AG04450 (cell line): Measurements from ENCODE around the gene ECHDC3. TPM values are rescaled to one million over a fixed set of nuclear protein-coding genes. Genes with fewer than 3 reads are reported as not detected.

ENCODE experiments used
- CTCF ChIA-PET: fragments of 300-600, 350-600 bp; formaldehyde crosslinking; extraction: SDS; loops from one replicate; lab custom pipeline; 2022; ENCODE audit warnings: antibody characterized with exemption, inconsistent platforms; lab: Charles Lee
- POLR2A ChIA-PET: fragments of 350-600 bp; formaldehyde crosslinking; extraction: SDS; loops from one replicate; lab custom pipeline; 2021; ENCODE audit warnings: antibody characterized with exemption, inconsistent platforms; lab: Yijun Ruan, JAX
- DNase-seq: peaks from one replicate; pipeline ENCODE4 v3.0.0-alpha.2; 2011; ENCODE audit warnings: low read depth, low spot score
- H3K27ac ChIP-seq: one replicate; pipeline ENCODE4 v1.5.1; 2012; ENCODE audit warnings: low read depth, low read length, control low read depth
- H3K27me3 ChIP-seq: one replicate; pipeline ENCODE4 v1.6.0; 2012; ENCODE audit warnings: low read length; ENCODE audit not compliant: control insufficient read depth, insufficient read depth
- H3K4me3 ChIP-seq: 2 replicates; pipeline ENCODE4 v1.5.1; 2011; ENCODE audit warnings: mild to moderate bottlenecking, low read depth, low read length, control low read depth
- H3K9me3 ChIP-seq: 2 replicates; pipeline ENCODE4 v1.5.1; 2012; ENCODE audit warnings: low read length; ENCODE audit not compliant: control insufficient read depth, insufficient read depth
- polyA plus RNA-seq: library from polyadenylated mRNA; depleted of rRNA; stranded (reverse); fragments of >200 nt; gene quantifications from 2 replicates; pipeline ENCODE4 v1.2.3, GENCODE V29; 2011
- TF ChIP-seq, protein P1 (sequence below): IDR thresholded peaks from 2 replicates; pipeline ENCODE4 v1.5.1; 2011; ENCODE audit warnings: low read depth, low read length, control low read depth, inconsistent platforms

Gene ECHDC3
- polyA plus RNA-seq, 1 experiment = 1.3 TPM

DNA sequence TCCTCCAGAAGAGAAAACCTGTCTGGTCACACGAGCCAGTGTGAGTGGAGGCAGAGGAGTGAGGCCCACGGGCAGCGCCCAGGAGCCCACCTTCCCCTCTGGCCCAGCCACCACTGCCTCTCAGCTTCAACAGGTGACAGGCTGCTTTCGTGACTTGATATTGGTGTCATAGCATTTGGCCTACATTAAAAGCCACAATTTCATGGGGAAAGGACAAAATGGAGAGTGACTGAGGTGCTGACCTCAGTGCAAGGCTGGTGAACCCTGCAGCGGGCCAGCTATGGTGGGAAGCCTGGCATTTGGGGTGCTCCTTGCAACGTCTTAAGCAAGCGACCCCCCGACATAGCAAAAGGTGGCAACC is 21.3 kb downstream of the ECHDC3 start:
- Histone ChIP-seq H3K9me3 (peaks cover 4% of the 10 kb centered on the region; the same call in 1 of the 2 replicates), H3K4me3 (no peak overlapping the region), H3K27me3 (peaks cover 10% of the 10 kb centered on the region), H3K27ac (no peak overlapping the region)
- ChIA-PET POLR2A (no interaction called here), CTCF (no interaction called here)
- no peak for DNase-seq
- TF ChIP-seq, protein P1, sequence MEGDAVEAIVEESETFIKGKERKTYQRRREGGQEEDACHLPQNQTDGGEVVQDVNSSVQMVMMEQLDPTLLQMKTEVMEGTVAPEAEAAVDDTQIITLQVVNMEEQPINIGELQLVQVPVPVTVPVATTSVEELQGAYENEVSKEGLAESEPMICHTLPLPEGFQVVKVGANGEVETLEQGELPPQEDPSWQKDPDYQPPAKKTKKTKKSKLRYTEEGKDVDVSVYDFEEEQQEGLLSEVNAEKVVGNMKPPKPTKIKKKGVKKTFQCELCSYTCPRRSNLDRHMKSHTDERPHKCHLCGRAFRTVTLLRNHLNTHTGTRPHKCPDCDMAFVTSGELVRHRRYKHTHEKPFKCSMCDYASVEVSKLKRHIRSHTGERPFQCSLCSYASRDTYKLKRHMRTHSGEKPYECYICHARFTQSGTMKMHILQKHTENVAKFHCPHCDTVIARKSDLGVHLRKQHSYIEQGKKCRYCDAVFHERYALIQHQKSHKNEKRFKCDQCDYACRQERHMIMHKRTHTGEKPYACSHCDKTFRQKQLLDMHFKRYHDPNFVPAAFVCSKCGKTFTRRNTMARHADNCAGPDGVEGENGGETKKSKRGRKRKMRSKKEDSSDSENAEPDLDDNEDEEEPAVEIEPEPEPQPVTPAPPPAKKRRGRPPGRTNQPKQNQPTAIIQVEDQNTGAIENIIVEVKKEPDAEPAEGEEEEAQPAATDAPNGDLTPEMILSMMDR = no peak

DNA sequence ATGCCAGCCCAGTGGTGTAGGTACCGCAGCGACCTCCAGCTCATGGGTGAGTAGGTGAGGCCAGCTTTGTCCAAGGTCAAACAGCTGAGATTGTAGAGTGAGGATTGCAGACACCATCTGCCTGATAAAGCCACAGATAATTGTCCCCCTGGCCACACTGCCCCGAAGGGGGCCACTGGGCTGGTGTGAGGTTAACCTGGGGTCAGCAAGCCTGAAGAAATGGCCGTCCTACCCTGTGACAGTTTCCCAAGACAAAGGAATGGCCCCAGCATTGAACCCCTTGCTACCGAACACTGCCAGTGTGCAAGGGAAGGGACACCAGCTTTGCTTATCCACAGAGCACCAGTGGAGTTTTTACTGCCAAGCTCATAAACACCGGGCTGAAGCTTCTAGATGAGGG is 23.0 kb downstream of the ECHDC3 start:
- no peak for DNase-seq
- Histone ChIP-seq H3K27ac (no peak overlapping the region), H3K4me3 (no peak overlapping the region), H3K9me3 (peaks cover 4% of the 10 kb centered on the region; the same call in 1 of the 2 replicates), H3K27me3 (peaks cover 10% of the 10 kb centered on the region)
- TF ChIP-seq, protein P1 = no peak
- POLR2A ChIA-PET = no interaction called here
- CTCF ChIA-PET = no interaction called here

DNA sequence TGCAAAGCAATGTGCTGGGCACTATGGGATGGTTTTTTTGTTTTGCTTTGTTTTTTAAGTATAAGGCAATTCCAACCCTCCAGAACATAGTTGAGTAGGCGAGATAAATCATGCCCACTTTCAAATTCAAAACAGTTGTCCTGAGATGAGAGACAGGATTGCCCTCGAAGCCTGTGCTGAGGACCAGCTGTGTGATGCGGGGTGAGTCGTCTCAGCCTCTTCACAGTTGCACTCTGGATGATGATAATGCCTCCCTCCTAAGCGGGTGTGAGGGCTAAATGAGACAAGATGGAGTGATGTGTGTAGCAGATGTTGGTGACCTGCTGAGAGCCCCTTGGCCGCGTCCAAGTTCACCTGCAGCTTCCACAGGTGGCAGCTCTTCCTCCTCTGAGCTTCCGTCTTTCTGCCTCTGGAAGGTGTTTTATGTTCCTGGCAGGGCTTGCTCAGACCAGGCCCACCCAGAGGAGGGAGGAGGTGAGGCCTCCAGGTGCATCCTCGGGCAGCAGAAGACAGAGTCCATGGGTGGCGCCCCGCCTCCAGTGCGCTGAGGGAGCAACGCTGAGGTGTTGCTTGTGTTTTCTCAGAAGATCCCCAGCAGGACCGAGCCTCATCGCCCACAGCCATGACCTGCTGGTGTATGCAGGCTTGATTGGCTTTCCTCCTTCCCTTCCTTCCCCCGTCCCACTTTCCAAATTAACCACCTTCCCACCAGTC is 30.6 kb downstream of the ECHDC3 start:
- H3K9me3 ChIP-seq = no peaks in the 10 kb centered on the region
- no peak overlapping the region for H3K4me3 ChIP-seq
- TF ChIP-seq, protein P1 = no peak
- ChIA-PET POLR2A (no interaction called here), CTCF (interaction anchor here (1.7 to 2.9 kb wide), 2 partner anchors 10 to 14 kb away, joined by 9 to 10 read pairs; no protein-coding TSS in a partner anchor)
- H3K27me3 ChIP-seq = peaks cover 11% of the 10 kb centered on the region
- no peak overlapping the region for H3K27ac ChIP-seq
- DNase-seq = no peak

DNA sequence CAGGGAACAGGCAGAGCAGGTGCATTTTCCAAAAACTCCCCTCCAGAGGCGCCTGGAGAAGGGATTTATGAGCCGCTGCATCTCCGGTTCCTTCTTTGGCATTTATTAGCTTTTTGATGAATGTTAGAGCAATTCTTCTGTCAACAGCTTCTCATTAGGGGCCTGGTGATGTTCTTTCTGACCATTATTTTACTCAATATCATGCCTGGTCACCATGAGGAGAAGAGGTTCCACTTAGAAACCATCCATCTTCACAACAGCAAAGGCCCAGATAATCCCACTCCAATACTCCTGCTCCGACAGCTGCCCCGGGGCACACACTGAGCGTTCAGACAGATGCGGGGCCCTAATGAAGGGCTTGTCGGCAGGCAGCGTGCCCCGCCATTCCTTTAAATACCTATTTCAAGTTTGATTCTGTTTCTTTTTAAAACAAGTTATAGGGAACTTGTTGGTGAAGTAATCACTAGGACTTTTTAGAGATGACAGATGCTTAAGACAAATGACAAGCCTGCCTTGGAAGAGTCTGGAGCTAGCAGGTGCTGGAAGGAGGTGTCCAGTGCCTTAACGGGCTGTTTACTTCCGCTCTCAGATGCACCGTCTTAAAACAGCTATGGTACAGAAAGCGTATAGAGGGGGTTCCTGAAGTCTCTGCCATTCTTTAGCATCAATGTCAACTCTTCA is 31.7 kb downstream of the ECHDC3 start:
- CTCF ChIA-PET = interaction anchor here (0.9 to 2.9 kb wide), 2 partner anchors 9 to 16 kb away, joined by 3 to 10 read pairs; no protein-coding TSS in a partner anchor
- Histone ChIP-seq H3K4me3 (no peak overlapping the region), H3K27me3 (peaks cover 13% of the 10 kb centered on the region), H3K27ac (no peak overlapping the region), H3K9me3 (no peaks in the 10 kb centered on the region)
- TF ChIP-seq, protein P1 = no peak
- no peak for DNase-seq
- POLR2A ChIA-PET = no interaction called here

DNA sequence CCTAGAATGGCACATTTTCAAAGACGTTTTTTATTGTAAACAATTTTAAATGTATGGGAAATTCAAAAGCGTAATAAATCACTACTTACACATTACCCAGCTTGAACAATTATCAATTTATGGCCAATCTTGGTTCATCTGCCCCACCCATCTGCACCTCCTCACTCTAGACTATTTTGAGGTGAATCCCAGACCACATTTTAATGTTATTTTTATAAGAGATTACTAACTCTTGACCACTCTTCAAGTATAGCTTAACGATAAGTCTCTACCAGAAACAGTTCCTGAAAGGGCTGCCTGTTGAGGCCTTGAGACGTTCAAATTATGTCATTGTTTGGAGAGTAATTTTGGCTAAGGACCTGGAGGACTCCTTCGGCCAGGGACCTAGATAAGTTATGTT is 33.2 kb downstream of the ECHDC3 start:
- DNase-seq = no peak
- Histone ChIP-seq H3K4me3 (no peak overlapping the region), H3K9me3 (no peaks in the 10 kb centered on the region), H3K27me3 (peaks cover 16% of the 10 kb centered on the region), H3K27ac (no peak overlapping the region)
- ChIA-PET CTCF (no interaction called here), POLR2A (no interaction called here)
- TF ChIP-seq, protein P1 = no peak
